ENCODE data around the gene SLC47A1.

Gene SLC47A1

DNA sequence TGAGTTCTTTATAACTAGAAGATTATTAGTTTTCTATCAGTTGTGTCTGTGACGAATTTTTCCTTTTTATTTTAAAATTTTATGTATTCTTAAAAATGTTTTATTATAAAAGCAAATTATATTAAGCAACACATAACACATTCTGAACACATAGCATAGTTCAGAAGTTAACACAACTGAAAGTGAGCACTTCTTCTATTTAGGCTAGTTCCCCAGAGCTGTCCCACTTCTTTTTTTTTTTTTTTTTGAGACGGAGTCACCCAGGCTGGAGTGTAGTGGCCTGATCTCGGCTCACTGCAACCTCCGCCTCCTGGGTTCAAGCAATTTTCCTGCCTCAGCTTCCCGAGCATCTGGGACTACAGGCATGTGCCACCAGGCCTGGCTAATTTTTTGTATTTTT is 77.2 kb downstream of the SLC47A1 start:
- DNase-seq (ENCODE audit: low spot score): no peak

DNA sequence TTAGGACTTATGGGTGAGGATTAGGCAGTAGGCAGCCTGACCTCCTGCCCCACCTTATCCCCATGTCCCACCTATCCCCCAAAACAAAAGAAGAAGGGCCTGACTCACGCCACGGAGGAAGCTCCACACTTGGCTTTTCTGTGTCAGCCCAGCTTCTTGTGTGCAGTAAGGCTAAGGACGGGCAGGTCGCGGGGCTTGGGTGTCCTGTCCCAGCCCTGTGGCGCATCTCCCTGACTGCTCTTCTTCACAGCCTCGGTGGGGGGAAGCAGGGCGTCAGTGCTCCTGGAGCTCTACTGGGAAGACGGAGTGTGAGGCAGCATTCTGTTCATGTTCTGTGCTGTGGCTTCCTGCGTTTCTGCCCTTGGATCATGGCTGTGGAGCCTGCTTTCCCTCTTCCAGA is 80.3 kb downstream of the SLC47A1 start:
- no peak for DNase-seq (ENCODE audit: low spot score)

DNA sequence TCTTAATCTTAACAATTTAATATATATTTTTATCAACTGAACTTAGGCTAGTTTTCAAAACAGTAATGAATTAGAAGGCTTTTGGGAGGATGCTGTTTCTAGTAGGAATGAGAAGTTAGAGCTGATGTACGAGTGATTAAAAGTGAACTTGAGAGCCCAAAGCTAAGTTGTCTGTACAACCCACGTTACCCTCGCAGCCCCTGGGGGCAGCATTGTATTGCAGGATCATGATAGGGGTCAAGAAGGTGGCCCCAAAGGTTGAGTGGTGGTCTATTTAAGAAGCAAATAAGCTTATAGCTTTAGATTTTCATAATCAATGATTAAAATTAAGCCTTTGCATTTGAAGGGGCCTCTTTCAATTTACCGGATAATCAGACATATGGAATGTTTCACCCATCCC is 81.2 kb downstream of the SLC47A1 start:
- DNase-seq (ENCODE audit: low spot score): no peak

DNA sequence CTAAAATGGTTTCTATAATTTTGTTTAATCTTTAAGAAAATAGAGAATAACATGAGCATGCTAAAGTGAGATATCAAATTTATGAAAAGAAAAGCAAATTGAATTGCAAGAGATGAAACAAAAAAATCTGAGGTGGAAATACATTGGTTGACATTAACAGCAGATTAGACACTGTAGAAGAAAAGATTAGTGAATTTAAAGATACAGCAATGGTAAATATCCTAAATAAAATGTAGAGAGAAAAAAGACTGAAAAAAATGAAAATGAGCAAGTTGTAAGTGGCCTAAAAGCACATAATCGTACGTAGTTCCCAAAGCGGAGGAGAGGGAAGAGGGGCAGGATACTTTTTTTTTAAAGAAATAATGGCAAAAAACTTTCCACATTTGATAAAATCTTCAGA is 84.4 kb downstream of the SLC47A1 start:
- DNase-seq (ENCODE audit: low spot score): no peak

DNA sequence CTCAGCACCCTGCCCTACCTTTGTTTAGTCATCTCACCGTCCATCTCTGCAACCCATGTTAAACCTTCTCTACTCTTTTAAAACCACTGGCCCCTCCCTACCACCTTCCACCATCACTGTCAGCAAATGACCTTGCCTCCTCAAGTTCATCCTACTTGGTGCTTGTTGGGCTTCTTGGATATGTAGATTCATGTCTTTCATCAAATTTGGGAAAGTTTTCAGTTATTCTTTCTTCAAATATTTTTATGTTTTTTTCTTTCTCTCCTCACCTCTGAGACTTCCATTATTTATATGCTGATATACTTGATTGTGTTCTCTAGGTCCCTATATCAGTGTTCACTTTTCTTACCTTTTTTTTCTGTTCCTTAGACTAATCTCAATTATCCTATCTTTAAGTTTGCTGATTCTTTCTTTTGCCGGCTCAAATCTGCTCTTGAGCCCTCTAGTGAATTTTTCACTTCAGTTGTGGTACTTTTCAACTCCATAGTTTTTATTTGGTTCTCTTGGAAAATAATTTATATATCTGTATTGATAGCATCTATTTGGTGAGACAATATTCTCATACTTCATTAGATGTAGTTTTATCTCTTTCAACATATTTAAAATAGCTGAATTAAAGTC is 86.2 kb downstream of the SLC47A1 start:
- no peak for DNase-seq (ENCODE audit: low spot score)

DNA sequence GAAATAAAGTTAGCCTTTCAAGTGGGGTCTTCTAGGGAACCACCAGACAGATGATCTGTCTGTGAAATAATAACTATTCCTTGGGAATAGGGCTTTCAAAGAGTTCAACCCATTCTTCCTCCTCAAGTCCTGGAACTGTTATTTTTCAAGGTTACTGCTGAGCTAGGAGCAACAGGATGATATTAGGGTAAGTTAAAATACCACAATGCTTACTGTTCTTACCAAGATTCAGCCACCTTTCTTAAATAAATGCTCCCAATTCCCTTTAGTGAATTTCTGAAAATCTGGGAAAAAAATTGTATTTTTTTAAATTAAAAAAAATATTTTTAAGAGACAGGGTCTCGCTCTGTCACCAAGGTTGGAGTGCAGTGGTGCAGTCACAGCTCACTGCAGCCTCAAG is 88.0 kb downstream of the SLC47A1 start:
- DNase-seq (ENCODE audit: low spot score): no peak

DNA sequence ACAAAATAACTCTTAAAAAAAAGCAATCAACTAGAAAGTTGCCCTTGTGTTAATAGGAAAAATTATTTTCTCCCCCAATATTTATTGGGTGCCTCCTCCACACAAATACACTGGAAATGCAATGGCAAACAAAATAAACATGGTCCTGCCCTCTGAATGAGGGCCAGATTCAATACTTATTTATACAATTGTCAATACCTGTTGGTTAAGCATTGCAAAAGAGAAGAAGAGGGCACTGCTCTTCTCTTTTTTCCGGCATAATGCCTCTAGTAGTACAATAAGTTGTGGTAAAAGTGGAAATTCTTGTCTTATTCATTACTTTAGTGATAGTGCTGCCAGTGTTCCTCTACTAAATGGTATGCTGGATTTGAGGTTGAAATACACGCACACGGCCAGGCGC is 92.4 kb downstream of the SLC47A1 start:
- DNase-seq (ENCODE audit: low spot score): no peak

All from LoVo (cell line).